ENCODE measurements around the gene GPX3. TPM values are rescaled to one million over a fixed set of nuclear protein-coding genes. Genes with fewer than 3 reads are reported as not detected.

Gene GPX3
- total and polyA plus RNA-seq, 9 of the 15 experiments (the other 6 are each of a cell fraction or from before 2014, with no cell fraction given): 0.25 to 0.86 TPM; not detected in 7

GRCh38 chr5:151014680-151015343 lies 5.6 kb upstream of the GPX3 start (continued):
- no peak for TF ChIP-seq NR0B1 (IDR thresholded peaks at IDR 0.05; ENCODE audit: partially characterized antibody)
- TF ChIP-seq HDAC2 (IDR thresholded peaks at IDR 0.05): no peak
- TF ChIP-seq NUFIP1 (IDR thresholded peaks at IDR 0.05; ENCODE audit: partially characterized antibody): no peak
- TF ChIP-seq GMEB1 (CRISPR knock-in tag; IDR thresholded peaks at IDR 0.05): no peak
- no peak for TF ChIP-seq MXI1 (IDR thresholded peaks at IDR 0.05; ENCODE audit: low read depth, low read length)
- no peak for TF ChIP-seq RREB1 (CRISPR knock-in tag; IDR thresholded peaks at IDR 0.05)
- TF ChIP-seq MXD1 (CRISPR knock-in tag; IDR thresholded peaks at IDR 0.05; ENCODE audit: borderline replicate concordance, poor library complexity, severe bottlenecking): no peak
- TF ChIP-seq PKNOX1 (IDR thresholded peaks at IDR 0.05): peak; percentile 89
- TF ChIP-seq CREM (IDR thresholded peaks at IDR 0.05; ENCODE audit: low read depth): no peak
- no peak for TF ChIP-seq ZNF282 (CRISPR knock-in tag; IDR thresholded peaks at IDR 0.05)
- TF ChIP-seq BRD4 (IDR thresholded peaks at IDR 0.05): no peak
- TF ChIP-seq ZNF592 (IDR thresholded peaks at IDR 0.05): peak; percentile 50; the same call in 1 of the 2 replicates
- no peak for TF ChIP-seq ARNT (IDR thresholded peaks at IDR 0.05)

Measured in K562 (cell line).